Tibial artery (tissue), 4 donors: Measurements from ENCODE around the gene TGFB1.

Experiments
- DNase-seq, 2 donors: peaks; one replicate each; pipeline ENCODE4 v3.0.0-alpha.2; 2019
- H3K27ac ChIP-seq, 2 donors: fragments of 200-600 bp; sonication (generic) in 1 of 2; 1 replicate in 1 of 2; 2 replicates in 1 of 2; pipeline ENCODE4 v1.5.1; 2018 to 2019; ENCODE audit warnings: mild to moderate bottlenecking in 1 of 2
- H3K27me3 ChIP-seq, 2 donors: fragments of 200-600 bp; sonication (generic) in 1 of 2; one replicate each; pipeline versions ENCODE4 v1.5.1 to v1.6.0; 2016 to 2019
- H3K36me3 ChIP-seq, 3 donors: fragments of 200-600 bp; sonication (generic) in 2 of 3; one replicate each; pipeline ENCODE4 v1.5.1; 2016 to 2019; ENCODE audit warnings: mild to moderate bottlenecking in 2 of 3
- H3K4me1 ChIP-seq, 4 donors: fragments of 200-600 bp; sonication (generic) in 2 of 4; 1 replicate in 3 of 4; 2 replicates in 1 of 4; pipeline ENCODE4 v1.5.1; 2016 to 2019
- H3K4me3 ChIP-seq, 2 donors: fragments of 200-600 bp; sonication (generic) in 1 of 2; 1 replicate in 1 of 2; 2 replicates in 1 of 2; pipeline ENCODE4 v1.5.1; 2018 to 2019; ENCODE audit warnings: mild to moderate bottlenecking in 2 of 2
- H3K9me3 ChIP-seq, 3 donors: fragments of 200-600 bp; sonication (generic) in 1 of 3; one replicate each; pipeline ENCODE4 v1.5.1; 2016 to 2019
- intact Hi-C: fragments of 100-400 bp; cut with DNase I; formaldehyde crosslinking; loops from one replicate; pipeline ENCODE4 v1.15.0; 2023; ENCODE audit warnings: low total_unique reads
- TF ChIP-seq, protein P1 (sequence below), 2 experiments: fragments of 200-600 bp in 1 of 2; fragments of 450-650 bp in 1 of 2; IDR thresholded peaks; one replicate each; pipeline ENCODE4 v1.5.1; 2017 to 2019; ENCODE audit warnings: antibody characterized with exemption in 2 of 2, mild to moderate bottlenecking in 1 of 2, moderate library complexity in 1 of 2

Gene TGFB1

DNA sequence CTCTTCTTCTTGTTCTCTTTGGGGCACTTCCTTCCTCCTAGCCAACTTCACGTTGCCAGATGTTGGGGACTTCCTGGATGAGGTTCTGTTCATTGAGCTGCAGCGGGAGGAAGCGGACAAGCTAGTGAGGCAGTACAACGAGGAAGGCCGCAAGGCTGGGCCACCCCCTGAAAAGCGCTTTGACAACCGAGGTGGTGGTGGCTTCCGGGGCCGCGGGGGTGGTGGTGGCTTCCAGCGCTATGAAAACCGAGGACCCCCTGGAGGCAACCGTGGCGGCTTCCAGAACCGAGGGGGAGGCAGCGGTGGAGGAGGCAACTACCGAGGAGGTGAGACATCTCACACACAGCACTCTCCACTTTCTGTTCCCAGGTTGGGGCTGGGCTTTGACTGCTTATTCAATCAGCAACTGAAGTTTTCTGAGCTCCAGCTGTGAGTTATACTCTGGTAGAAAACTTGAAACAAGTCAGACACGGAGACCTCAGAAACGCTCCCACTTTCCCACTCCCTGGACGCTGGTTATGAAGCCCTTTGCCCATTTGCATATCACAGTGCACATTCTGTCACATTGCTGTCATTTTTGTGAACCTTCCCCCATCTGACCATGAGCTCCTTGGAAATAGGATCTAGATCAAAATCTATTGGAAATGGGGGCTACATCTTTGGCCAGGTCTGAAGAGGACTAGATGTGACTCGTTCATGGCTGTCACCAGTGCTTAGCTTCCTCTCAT is 50.9 kb downstream of the TGFB1 start:
- no peak overlapping the region for H3K27ac ChIP-seq
- peak in 1 of 2 donors; percentile 41 for DNase-seq
- H3K36me3 ChIP-seq, result peaks cover 46 to 76% (median 71%) of the 10 kb centered on the region in 3 donors
- no peak overlapping the region for H3K4me3 ChIP-seq
- TF ChIP-seq, protein P1, sequence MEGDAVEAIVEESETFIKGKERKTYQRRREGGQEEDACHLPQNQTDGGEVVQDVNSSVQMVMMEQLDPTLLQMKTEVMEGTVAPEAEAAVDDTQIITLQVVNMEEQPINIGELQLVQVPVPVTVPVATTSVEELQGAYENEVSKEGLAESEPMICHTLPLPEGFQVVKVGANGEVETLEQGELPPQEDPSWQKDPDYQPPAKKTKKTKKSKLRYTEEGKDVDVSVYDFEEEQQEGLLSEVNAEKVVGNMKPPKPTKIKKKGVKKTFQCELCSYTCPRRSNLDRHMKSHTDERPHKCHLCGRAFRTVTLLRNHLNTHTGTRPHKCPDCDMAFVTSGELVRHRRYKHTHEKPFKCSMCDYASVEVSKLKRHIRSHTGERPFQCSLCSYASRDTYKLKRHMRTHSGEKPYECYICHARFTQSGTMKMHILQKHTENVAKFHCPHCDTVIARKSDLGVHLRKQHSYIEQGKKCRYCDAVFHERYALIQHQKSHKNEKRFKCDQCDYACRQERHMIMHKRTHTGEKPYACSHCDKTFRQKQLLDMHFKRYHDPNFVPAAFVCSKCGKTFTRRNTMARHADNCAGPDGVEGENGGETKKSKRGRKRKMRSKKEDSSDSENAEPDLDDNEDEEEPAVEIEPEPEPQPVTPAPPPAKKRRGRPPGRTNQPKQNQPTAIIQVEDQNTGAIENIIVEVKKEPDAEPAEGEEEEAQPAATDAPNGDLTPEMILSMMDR (IDR thresholded peaks at IDR 0.05), result no peak
- H3K27me3 ChIP-seq, result no peaks in the 10 kb centered on the region
- intact Hi-C loops, result no loop called here
- H3K4me1 ChIP-seq, result peaks cover 0 to 37% (median 31%) of the 10 kb centered on the region in 4 donors
- no peaks in the 10 kb centered on the region for H3K9me3 ChIP-seq

DNA sequence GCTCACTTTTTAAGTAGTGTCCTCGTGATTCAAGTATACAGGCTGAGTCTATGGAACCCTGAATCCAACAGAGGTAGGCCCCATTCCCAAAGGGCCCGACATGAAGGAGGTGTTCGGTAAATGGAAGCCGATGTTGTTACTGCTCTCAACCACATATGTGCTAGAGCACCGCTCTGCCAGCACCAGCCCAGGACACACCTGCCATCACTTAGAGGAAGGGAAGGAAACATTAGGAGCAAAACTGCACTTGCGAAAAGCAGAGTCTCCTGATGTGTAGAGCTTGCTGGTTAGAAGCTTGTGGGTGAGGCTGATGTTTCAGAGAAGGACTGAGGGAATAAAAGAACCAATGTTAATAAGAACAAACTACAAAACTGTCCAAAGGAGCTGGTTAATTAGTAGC is 53.2 kb downstream of the TGFB1 start:
- Histone ChIP-seq H3K27ac (peak overlapping the region; percentile 74 to 82), H3K27me3 (no peaks in the 10 kb centered on the region), H3K36me3 (peaks cover 34 to 76% (median 63%) of the 10 kb centered on the region in 3 donors), H3K4me1 (peaks cover 0 to 56% (median 48%) of the 10 kb centered on the region in 4 donors), H3K9me3 (no peaks in the 10 kb centered on the region), H3K4me3 (no peak overlapping the region)
- DNase-seq, result no peak
- TF ChIP-seq, protein P1 (IDR thresholded peaks at IDR 0.05), result no peak
- intact Hi-C loops, result no loop called here

DNA sequence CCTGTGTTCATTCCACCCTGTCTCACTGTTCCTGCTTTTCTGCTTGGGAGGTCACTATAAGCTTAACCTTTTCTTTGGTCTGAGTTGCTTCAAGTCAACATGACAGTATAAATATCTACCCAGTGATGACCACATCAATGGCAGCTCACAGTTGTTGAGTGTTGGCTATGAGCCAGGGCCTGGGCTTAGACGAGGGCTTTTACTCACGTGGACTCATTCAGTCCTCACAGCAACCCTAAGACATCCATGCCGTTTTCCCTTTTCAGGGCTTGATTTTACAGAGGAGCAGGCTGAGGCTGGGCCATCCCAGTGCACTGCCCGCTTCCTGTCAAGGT is 54.0 kb downstream of the TGFB1 start:
- Histone ChIP-seq H3K27me3 (no peaks in the 10 kb centered on the region), H3K9me3 (no peaks in the 10 kb centered on the region), H3K36me3 (peaks cover 34 to 76% (median 63%) of the 10 kb centered on the region in 3 donors), H3K4me3 (no peak overlapping the region), H3K4me1 (peaks cover 0 to 56% (median 48%) of the 10 kb centered on the region in 4 donors), H3K27ac (peak overlapping the region; percentile 74 to 82)
- intact Hi-C loops, result no loop called here
- peak; percentile 76 to 84 for DNase-seq
- TF ChIP-seq, protein P1 (IDR thresholded peaks at IDR 0.05), result no peak

DNA sequence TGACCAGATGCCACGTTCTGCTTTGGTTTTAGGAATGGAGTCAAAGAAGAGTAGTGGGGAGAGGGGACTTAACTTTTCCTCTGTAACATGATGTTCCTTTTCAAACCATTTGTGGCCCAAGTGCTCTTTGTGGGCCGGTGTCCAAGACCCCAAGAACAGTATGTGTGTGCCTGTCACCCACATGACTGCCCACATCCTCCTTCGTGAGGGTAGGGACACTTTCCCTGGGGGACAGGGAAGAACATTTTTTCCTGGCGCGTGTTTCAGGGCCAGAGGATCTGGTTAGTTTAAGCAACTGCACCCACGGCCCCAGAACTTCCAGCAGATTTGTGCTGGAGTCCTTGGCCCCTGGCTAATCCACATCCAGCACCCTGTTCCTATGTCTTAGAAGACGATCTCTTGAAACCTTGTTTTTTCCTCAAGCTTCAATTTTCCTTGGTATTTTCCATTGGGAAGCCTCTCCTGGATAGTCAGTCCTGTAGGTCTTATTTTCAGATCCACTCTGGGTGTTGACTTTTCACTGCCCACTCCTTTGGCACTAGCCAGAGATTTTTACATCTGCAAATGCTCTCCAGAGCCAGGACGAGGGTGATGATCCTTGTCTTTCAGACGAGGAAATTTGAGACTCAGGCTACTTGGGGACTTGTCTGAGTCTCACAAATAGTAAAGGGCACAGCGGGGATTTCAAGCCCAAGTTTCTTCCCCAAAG is 54.5 kb downstream of the TGFB1 start:
- peaks cover 0 to 56% (median 48%) of the 10 kb centered on the region in 4 donors for H3K4me1 ChIP-seq
- H3K9me3 ChIP-seq, result no peaks in the 10 kb centered on the region
- peak; percentile 75 to 88 for DNase-seq
- H3K4me3 ChIP-seq, result no peak overlapping the region
- peaks cover 34 to 76% (median 63%) of the 10 kb centered on the region in 3 donors for H3K36me3 ChIP-seq
- H3K27ac ChIP-seq, result peak overlapping the region; percentile 74 to 82
- intact Hi-C loops, result no loop called here
- no peaks in the 10 kb centered on the region for H3K27me3 ChIP-seq
- TF ChIP-seq, protein P1 (IDR thresholded peaks at IDR 0.05), result no peak

DNA sequence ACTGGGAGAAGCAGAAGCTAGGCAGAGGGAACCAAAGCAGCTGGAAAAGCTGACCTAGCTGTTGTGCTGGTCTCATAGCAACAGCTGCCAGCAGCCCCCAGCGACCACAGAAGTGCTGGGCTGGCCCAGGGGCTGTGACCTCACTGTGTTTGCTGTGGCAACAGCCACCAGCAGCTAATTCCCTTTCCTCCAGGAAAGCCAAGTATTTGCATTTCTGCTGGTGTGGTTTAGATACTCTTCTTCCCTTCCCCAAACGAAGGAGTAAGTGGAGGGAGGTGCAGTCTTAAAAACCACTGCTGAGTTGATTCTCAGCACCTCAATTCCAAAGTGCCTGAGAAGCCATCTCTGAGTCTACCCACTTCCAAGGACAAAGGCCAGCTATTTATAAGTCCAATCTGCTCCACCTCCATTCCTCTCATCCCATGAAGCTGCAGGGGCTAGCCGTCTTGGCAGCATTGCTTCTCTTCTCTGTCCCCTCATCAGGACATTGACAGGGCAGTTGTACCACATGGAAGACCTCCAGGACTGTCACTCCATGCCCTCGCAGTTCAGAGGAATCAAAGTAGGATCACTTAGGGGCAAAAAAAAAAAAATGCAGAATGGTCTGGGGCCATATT is 55.3 kb downstream of the TGFB1 start:
- DNase-seq, result peak; percentile 84 to 87
- no peaks in the 10 kb centered on the region for H3K27me3 ChIP-seq
- no peak overlapping the region for H3K4me3 ChIP-seq
- intact Hi-C loops, result no loop called here
- peak overlapping the region; percentile 74 to 82 for H3K27ac ChIP-seq
- H3K9me3 ChIP-seq, result no peaks in the 10 kb centered on the region
- H3K36me3 ChIP-seq, result peaks cover 34 to 76% (median 63%) of the 10 kb centered on the region in 3 donors
- TF ChIP-seq, protein P1 (IDR thresholded peaks at IDR 0.05), result no peak
- H3K4me1 ChIP-seq, result peaks cover 0 to 56% (median 48%) of the 10 kb centered on the region in 4 donors
